ENCODE measurements around the gene PELO.

DNA sequence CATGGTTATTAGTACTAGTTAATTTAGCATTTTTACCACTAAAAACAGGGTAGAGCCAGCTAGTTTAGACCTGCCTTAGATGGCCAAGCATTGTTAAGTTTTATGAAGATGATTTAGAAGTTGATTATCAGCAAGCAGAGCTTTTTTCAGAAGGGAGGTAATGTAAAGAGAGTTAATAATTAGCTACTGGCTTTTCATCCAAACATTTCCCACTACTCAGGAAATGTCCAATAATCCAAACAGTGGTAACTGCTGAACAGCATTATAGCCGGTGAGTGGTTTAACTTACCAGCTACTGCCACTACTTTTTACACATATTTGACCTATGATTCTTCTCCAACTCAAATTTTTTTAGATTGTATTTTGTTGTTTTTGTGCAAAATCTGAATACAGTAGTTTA, 1.7 kb downstream of the PELO start:
- TF ChIP-seq CREB1 (CRISPR knock-in tag; IDR thresholded peaks at IDR 0.05): no peak
- no peak for TF ChIP-seq ZNF121 (CRISPR knock-in tag; IDR thresholded peaks at IDR 0.05)
- TF ChIP-seq, protein P1, sequence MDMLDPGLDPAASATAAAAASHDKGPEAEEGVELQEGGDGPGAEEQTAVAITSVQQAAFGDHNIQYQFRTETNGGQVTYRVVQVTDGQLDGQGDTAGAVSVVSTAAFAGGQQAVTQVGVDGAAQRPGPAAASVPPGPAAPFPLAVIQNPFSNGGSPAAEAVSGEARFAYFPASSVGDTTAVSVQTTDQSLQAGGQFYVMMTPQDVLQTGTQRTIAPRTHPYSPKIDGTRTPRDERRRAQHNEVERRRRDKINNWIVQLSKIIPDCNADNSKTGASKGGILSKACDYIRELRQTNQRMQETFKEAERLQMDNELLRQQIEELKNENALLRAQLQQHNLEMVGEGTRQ (CRISPR knock-in tag; IDR thresholded peaks at IDR 0.05): no peak
- TF ChIP-seq, protein P2, sequence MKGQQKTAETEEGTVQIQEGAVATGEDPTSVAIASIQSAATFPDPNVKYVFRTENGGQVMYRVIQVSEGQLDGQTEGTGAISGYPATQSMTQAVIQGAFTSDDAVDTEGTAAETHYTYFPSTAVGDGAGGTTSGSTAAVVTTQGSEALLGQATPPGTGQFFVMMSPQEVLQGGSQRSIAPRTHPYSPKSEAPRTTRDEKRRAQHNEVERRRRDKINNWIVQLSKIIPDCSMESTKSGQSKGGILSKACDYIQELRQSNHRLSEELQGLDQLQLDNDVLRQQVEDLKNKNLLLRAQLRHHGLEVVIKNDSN (CRISPR knock-in tag; IDR thresholded peaks at IDR 0.05): no peak
- TF ChIP-seq SP1 (CRISPR knock-in tag; conservative IDR thresholded peaks at IDR 0.05): no peak
- TF ChIP-seq, protein P3, sequence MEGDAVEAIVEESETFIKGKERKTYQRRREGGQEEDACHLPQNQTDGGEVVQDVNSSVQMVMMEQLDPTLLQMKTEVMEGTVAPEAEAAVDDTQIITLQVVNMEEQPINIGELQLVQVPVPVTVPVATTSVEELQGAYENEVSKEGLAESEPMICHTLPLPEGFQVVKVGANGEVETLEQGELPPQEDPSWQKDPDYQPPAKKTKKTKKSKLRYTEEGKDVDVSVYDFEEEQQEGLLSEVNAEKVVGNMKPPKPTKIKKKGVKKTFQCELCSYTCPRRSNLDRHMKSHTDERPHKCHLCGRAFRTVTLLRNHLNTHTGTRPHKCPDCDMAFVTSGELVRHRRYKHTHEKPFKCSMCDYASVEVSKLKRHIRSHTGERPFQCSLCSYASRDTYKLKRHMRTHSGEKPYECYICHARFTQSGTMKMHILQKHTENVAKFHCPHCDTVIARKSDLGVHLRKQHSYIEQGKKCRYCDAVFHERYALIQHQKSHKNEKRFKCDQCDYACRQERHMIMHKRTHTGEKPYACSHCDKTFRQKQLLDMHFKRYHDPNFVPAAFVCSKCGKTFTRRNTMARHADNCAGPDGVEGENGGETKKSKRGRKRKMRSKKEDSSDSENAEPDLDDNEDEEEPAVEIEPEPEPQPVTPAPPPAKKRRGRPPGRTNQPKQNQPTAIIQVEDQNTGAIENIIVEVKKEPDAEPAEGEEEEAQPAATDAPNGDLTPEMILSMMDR (IDR thresholded peaks at IDR 0.05): no peak
- no peak for TF ChIP-seq ZNF138 (CRISPR knock-in tag; conservative IDR thresholded peaks at IDR 0.05)
- TF ChIP-seq, protein P4, sequence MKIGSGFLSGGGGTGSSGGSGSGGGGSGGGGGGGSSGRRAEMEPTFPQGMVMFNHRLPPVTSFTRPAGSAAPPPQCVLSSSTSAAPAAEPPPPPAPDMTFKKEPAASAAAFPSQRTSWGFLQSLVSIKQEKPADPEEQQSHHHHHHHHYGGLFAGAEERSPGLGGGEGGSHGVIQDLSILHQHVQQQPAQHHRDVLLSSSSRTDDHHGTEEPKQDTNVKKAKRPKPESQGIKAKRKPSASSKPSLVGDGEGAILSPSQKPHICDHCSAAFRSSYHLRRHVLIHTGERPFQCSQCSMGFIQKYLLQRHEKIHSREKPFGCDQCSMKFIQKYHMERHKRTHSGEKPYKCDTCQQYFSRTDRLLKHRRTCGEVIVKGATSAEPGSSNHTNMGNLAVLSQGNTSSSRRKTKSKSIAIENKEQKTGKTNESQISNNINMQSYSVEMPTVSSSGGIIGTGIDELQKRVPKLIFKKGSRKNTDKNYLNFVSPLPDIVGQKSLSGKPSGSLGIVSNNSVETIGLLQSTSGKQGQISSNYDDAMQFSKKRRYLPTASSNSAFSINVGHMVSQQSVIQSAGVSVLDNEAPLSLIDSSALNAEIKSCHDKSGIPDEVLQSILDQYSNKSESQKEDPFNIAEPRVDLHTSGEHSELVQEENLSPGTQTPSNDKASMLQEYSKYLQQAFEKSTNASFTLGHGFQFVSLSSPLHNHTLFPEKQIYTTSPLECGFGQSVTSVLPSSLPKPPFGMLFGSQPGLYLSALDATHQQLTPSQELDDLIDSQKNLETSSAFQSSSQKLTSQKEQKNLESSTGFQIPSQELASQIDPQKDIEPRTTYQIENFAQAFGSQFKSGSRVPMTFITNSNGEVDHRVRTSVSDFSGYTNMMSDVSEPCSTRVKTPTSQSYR (CRISPR knock-in tag; IDR thresholded peaks at IDR 0.05): no peak
